HEK293T (cell line): ENCODE measurements around the gene SLC30A1.

Source experiments
- ARNT ChIP-seq: fragments of 450-650 bp; IDR thresholded peaks from 2 replicates; pipeline ENCODE4 v1.6.1; 2017; ENCODE audit warnings: mild to moderate bottlenecking
- FOXA1 ChIP-seq: fragments of 450-650 bp; IDR thresholded peaks from 2 replicates; pipeline ENCODE4 v1.6.1; 2016; ENCODE audit warnings: mild to moderate bottlenecking
- FOXM1 ChIP-seq: fragments of 450-650 bp; IDR thresholded peaks from 2 replicates; pipeline ENCODE4 v1.6.1; 2017; ENCODE audit warnings: mild to moderate bottlenecking, borderline replicate concordance
- LEF1 ChIP-seq: fragments of 450-650 bp; IDR thresholded peaks from 2 replicates; pipeline ENCODE4 v1.6.1; 2017; ENCODE audit warnings: mild to moderate bottlenecking, borderline replicate concordance
- PKNOX1 ChIP-seq: fragments of 450-650 bp; IDR thresholded peaks from 2 replicates; pipeline ENCODE4 v1.6.1; 2016
- SP1 ChIP-seq: fragments of 450-650 bp; IDR thresholded peaks from 2 replicates; pipeline ENCODE4 v1.6.1; 2017
- TARDBP ChIP-seq: fragments of 450-650 bp; IDR thresholded peaks from 2 replicates; pipeline ENCODE4 v1.6.1; 2016
- ZNF384 ChIP-seq: fragments of 450-650 bp; IDR thresholded peaks from 2 replicates; pipeline ENCODE4 v1.6.1; 2016

- TF ChIP-seq FOXM1 (no peak), FOXA1 (no peak), PKNOX1 (no peak), ARNT (no peak), ZNF384 (no peak), TARDBP (no peak), SP1 (no peak), LEF1 (no peak)
These were observed 4.3 kb upstream of the SLC30A1 start for GRCh38 chr1:211583011-211583992.
